ENCODE data around the gene TRIM26. TPM values are rescaled to one million over a fixed set of nuclear protein-coding genes. Genes with fewer than 3 reads are reported as not detected.
A peak's percentile ranks its signal among the peaks of the same experiment; 100 is the strongest.

TRIM26 gene
- total and polyA plus RNA-seq, 2 of the 13 experiments (the other 11 are each of a cell fraction or from before 2014, with no cell fraction given) = 27.1 to 38.7 TPM

DNA sequence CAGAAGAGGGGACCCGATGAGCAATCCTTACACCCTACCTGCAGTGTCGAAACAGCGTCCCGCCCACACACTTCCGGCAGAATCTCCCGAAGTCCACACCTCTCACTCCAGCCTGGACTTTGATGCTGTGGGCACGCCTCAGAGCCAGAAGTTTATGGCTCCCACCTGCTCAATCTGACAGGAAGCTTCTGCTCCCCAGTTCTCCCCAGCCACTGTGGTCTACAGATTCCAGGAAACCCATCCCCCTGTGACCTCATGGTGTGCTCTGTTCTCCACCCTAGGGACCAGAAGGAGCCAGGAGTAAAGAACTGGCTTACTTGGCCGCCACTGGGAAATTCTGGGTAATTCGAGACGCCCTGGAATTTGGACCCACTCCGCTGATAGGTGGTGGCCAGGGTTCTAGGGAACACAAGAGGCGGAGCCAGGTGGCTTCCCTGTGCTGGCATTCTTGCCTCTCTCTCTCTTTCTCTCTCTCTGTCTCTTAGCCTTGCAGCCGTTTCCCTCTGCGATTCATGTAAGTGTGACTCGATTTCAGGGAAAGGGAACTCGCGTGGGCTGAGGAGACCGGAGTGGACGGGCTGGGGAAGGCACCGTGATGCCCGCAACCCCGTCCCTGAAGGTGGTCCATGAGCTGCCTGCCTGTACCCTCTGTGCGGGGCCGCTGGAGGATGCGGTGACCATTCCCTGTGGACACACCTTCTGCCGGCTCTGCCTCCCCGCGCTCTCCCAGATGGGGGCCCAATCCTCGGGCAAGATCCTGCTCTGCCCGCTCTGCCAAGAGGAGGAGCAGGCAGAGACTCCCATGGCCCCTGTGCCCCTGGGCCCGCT, 49.9 kb downstream of the TRIM26 start, which contains the start of gene TRIM15 (continued):
- TF ChIP-seq, protein P1, sequence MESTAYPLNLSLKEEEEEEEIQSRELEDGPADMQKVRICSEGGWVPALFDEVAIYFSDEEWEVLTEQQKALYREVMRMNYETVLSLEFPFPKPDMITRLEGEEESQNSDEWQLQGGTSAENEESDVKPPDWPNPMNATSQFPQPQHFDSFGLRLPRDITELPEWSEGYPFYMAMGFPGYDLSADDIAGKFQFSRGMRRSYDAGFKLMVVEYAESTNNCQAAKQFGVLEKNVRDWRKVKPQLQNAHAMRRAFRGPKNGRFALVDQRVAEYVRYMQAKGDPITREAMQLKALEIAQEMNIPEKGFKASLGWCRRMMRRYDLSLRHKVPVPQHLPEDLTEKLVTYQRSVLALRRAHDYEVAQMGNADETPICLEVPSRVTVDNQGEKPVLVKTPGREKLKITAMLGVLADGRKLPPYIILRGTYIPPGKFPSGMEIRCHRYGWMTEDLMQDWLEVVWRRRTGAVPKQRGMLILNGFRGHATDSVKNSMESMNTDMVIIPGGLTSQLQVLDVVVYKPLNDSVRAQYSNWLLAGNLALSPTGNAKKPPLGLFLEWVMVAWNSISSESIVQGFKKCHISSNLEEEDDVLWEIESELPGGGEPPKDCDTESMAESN (CRISPR knock-in tag; conservative IDR thresholded peaks at IDR 0.05) = peak; percentile 57; the same call in 1 of the 2 replicates
- TF ChIP-seq, protein P2, sequence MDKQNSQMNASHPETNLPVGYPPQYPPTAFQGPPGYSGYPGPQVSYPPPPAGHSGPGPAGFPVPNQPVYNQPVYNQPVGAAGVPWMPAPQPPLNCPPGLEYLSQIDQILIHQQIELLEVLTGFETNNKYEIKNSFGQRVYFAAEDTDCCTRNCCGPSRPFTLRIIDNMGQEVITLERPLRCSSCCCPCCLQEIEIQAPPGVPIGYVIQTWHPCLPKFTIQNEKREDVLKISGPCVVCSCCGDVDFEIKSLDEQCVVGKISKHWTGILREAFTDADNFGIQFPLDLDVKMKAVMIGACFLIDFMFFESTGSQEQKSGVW (CRISPR knock-in tag; IDR thresholded peaks at IDR 0.05; ENCODE audit: borderline replicate concordance) = no peak
- TF ChIP-seq, protein P3, sequence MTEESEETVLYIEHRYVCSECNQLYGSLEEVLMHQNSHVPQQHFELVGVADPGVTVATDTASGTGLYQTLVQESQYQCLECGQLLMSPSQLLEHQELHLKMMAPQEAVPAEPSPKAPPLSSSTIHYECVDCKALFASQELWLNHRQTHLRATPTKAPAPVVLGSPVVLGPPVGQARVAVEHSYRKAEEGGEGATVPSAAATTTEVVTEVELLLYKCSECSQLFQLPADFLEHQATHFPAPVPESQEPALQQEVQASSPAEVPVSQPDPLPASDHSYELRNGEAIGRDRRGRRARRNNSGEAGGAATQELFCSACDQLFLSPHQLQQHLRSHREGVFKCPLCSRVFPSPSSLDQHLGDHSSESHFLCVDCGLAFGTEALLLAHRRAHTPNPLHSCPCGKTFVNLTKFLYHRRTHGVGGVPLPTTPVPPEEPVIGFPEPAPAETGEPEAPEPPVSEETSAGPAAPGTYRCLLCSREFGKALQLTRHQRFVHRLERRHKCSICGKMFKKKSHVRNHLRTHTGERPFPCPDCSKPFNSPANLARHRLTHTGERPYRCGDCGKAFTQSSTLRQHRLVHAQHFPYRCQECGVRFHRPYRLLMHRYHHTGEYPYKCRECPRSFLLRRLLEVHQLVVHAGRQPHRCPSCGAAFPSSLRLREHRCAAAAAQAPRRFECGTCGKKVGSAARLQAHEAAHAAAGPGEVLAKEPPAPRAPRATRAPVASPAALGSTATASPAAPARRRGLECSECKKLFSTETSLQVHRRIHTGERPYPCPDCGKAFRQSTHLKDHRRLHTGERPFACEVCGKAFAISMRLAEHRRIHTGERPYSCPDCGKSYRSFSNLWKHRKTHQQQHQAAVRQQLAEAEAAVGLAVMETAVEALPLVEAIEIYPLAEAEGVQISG (CRISPR knock-in tag; IDR thresholded peaks at IDR 0.05) = peak; percentile 77
- TF ChIP-seq ZNF773 (CRISPR knock-in tag; IDR thresholded peaks at IDR 0.05; ENCODE audit: borderline replicate concordance) (no peak; the same call in 1 of the 2 replicates), ZNF747 (CRISPR knock-in tag; IDR thresholded peaks at IDR 0.05; ENCODE audit: borderline replicate concordance) (peak; percentile 60), CBX1 (IDR thresholded peaks at IDR 0.05; ENCODE audit: low read depth) (no peak), IRX3 (CRISPR knock-in tag; IDR thresholded peaks at IDR 0.05; ENCODE audit: borderline replicate concordance, low read depth) (peak; percentile 43; the same call in 1 of the 2 replicates), ELF3 (CRISPR knock-in tag; IDR thresholded peaks at IDR 0.05) (peak; percentile 87), PHF8 (CRISPR knock-in tag; IDR thresholded peaks at IDR 0.05) (peak; percentile 71; the same call in 1 of the 2 replicates), NR2F2 (IDR thresholded peaks at IDR 0.05; ENCODE audit: borderline replicate concordance, low read depth) (peak; percentile 66; the same call in 1 of the 2 replicates), RXRB (CRISPR knock-in tag; IDR thresholded peaks at IDR 0.05; ENCODE audit: borderline replicate concordance) (peak; percentile 71; the same call in 1 of the 2 replicates), IKZF1 (IDR thresholded peaks at IDR 0.05) (no peak), ZNF567 (CRISPR knock-in tag; IDR thresholded peaks at IDR 0.05; ENCODE audit: borderline replicate concordance) (peak; percentile 97)
- TF ChIP-seq, protein P4, sequence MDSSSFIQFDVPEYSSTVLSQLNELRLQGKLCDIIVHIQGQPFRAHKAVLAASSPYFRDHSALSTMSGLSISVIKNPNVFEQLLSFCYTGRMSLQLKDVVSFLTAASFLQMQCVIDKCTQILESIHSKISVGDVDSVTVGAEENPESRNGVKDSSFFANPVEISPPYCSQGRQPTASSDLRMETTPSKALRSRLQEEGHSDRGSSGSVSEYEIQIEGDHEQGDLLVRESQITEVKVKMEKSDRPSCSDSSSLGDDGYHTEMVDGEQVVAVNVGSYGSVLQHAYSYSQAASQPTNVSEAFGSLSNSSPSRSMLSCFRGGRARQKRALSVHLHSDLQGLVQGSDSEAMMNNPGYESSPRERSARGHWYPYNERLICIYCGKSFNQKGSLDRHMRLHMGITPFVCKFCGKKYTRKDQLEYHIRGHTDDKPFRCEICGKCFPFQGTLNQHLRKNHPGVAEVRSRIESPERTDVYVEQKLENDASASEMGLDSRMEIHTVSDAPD (CRISPR knock-in tag; IDR thresholded peaks at IDR 0.05) = peak; percentile 79; the same call in 1 of the 2 replicates
- TF ChIP-seq, protein P5, sequence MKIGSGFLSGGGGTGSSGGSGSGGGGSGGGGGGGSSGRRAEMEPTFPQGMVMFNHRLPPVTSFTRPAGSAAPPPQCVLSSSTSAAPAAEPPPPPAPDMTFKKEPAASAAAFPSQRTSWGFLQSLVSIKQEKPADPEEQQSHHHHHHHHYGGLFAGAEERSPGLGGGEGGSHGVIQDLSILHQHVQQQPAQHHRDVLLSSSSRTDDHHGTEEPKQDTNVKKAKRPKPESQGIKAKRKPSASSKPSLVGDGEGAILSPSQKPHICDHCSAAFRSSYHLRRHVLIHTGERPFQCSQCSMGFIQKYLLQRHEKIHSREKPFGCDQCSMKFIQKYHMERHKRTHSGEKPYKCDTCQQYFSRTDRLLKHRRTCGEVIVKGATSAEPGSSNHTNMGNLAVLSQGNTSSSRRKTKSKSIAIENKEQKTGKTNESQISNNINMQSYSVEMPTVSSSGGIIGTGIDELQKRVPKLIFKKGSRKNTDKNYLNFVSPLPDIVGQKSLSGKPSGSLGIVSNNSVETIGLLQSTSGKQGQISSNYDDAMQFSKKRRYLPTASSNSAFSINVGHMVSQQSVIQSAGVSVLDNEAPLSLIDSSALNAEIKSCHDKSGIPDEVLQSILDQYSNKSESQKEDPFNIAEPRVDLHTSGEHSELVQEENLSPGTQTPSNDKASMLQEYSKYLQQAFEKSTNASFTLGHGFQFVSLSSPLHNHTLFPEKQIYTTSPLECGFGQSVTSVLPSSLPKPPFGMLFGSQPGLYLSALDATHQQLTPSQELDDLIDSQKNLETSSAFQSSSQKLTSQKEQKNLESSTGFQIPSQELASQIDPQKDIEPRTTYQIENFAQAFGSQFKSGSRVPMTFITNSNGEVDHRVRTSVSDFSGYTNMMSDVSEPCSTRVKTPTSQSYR (CRISPR knock-in tag; IDR thresholded peaks at IDR 0.05; ENCODE audit: borderline replicate concordance) = peak; percentile 26
- TF ChIP-seq, protein P6, sequence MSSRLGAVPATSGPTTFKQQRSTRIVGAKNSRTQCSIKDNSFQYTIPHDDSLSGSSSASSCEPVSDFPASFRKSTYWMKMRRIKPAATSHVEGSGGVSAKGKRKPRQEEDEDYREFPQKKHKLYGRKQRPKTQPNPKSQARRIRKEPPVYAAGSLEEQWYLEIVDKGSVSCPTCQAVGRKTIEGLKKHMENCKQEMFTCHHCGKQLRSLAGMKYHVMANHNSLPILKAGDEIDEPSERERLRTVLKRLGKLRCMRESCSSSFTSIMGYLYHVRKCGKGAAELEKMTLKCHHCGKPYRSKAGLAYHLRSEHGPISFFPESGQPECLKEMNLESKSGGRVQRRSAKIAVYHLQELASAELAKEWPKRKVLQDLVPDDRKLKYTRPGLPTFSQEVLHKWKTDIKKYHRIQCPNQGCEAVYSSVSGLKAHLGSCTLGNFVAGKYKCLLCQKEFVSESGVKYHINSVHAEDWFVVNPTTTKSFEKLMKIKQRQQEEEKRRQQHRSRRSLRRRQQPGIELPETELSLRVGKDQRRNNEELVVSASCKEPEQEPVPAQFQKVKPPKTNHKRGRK (CRISPR knock-in tag; IDR thresholded peaks at IDR 0.05) = peak; percentile 76; the same call in 1 of the 2 replicates
